SK-N-SH treated with all-trans-retinoic acid at 6 μM for 48 hours (cell line): ENCODE measurements around the gene PLBD2.

Experiments
- ARNTL ChIP-seq: fragments of 450-650 bp; formaldehyde crosslinking; IDR thresholded peaks from 2 replicates; pipeline ENCODE4 v1.5.0; 2020; ENCODE audit warnings: low read depth, mild to moderate bottlenecking, moderate library complexity, borderline replicate concordance
- CSDC2 ChIP-seq: fragments of 250-450 bp; sonication (Bioruptor Pico); IDR thresholded peaks from 2 replicates; pipeline ENCODE4 v1.5.0; 2020; ENCODE audit warnings: mild to moderate bottlenecking, moderate library complexity
- GLIS3 ChIP-seq: fragments of 250-450 bp; sonication (Bioruptor Pico); IDR thresholded peaks from 2 replicates; pipeline ENCODE4 v1.5.0; 2020; ENCODE audit warnings: mild to moderate bottlenecking, moderate library complexity
- RARB ChIP-seq: fragments of 250-450 bp; sonication (Bioruptor Pico); IDR thresholded peaks from 2 replicates; pipeline ENCODE4 v1.8.0; 2021; ENCODE audit warnings: mild to moderate bottlenecking, moderate library complexity
- TCF4 ChIP-seq: fragments of 250-450 bp; sonication (Bioruptor Pico); IDR thresholded peaks from 2 replicates; pipeline ENCODE4 v1.8.0; 2021; ENCODE audit warnings: mild to moderate bottlenecking, moderate library complexity, borderline replicate concordance
- ZC3H10 ChIP-seq: fragments of 250-450 bp; sonication (Bioruptor Pico); IDR thresholded peaks from 2 replicates; pipeline ENCODE4 v1.5.1; 2021; ENCODE audit warnings: mild to moderate bottlenecking, moderate library complexity
- ZFP30 ChIP-seq: fragments of 450-650 bp; formaldehyde crosslinking; IDR thresholded peaks from 2 replicates; pipeline ENCODE4 v1.5.0; 2022; ENCODE audit warnings: mild to moderate bottlenecking, moderate library complexity
- TF ChIP-seq, protein P1 (sequence below): fragments of 250-450 bp; sonication (Bioruptor Pico); IDR thresholded peaks from 2 replicates; pipeline ENCODE4 v1.8.0; 2020; ENCODE audit warnings: mild to moderate bottlenecking, moderate library complexity, borderline replicate concordance
- TF ChIP-seq, protein P2 (sequence below): fragments of 250-450 bp; sonication (Bioruptor Pico); IDR thresholded peaks from 2 replicates; pipeline ENCODE4 v1.5.1; 2021; ENCODE audit warnings: mild to moderate bottlenecking, moderate library complexity
- TF ChIP-seq, protein P3 (sequence below): fragments of 250-450 bp; sonication (Bioruptor Pico); IDR thresholded peaks from 2 replicates; pipeline ENCODE4 v1.5.1; 2020; ENCODE audit warnings: low read depth, mild to moderate bottlenecking, moderate library complexity

DNA sequence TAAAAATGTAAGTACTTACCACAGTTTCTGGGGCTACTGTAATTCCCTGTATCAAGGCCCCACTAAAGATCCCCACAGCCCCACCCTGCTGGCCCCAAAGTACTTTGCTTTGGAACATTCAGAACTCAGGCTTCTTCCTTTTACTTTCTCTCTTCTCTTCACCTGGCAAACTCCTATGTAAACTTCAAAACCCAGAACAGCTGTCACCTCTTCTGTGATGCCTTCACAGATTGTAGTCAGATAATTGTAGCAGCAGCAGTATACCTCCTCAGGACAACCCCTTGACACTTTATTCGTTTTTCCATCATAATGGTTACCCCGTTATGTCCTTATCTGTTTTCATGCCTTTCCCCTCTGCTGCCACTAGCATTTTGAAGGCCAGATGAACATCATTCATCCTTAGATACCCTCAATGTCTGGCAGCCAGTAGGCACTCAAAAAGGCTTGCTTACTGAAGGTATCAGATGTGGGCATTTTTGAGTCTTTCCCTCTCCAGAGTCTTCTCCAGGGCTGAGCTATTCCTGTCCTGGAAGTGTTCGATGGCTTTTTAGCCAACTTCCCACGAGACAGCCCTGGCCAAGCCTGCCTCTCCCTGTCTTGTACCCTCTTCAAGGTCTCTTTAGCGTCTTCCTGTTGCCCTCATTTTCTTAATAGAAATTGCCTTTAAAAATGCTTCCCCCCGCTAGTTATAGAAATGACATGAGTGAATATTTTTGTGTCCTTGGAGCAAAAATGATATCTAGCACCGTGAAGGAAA lies 7.4 kb downstream of the PLBD2 start:
- TF ChIP-seq GLIS3 (CRISPR knock-in tag) (no peak), TCF4 (CRISPR knock-in tag) (no peak), RARB (no peak), CSDC2 (CRISPR knock-in tag) (no peak), ZFP30 (no peak), ZC3H10 (CRISPR knock-in tag) (no peak), ARNTL (no peak)
- TF ChIP-seq, protein P1, sequence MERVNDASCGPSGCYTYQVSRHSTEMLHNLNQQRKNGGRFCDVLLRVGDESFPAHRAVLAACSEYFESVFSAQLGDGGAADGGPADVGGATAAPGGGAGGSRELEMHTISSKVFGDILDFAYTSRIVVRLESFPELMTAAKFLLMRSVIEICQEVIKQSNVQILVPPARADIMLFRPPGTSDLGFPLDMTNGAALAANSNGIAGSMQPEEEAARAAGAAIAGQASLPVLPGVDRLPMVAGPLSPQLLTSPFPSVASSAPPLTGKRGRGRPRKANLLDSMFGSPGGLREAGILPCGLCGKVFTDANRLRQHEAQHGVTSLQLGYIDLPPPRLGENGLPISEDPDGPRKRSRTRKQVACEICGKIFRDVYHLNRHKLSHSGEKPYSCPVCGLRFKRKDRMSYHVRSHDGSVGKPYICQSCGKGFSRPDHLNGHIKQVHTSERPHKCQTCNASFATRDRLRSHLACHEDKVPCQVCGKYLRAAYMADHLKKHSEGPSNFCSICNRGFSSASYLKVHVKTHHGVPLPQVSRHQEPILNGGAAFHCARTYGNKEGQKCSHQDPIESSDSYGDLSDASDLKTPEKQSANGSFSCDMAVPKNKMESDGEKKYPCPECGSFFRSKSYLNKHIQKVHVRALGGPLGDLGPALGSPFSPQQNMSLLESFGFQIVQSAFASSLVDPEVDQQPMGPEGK (CRISPR knock-in tag), result no peak
- TF ChIP-seq, protein P2, sequence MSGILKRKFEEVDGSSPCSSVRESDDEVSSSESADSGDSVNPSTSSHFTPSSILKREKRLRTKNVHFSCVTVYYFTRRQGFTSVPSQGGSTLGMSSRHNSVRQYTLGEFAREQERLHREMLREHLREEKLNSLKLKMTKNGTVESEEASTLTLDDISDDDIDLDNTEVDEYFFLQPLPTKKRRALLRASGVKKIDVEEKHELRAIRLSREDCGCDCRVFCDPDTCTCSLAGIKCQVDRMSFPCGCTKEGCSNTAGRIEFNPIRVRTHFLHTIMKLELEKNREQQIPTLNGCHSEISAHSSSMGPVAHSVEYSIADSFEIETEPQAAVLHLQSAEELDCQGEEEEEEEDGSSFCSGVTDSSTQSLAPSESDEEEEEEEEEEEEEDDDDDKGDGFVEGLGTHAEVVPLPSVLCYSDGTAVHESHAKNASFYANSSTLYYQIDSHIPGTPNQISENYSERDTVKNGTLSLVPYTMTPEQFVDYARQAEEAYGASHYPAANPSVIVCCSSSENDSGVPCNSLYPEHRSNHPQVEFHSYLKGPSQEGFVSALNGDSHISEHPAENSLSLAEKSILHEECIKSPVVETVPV (CRISPR knock-in tag), result no peak
- TF ChIP-seq, protein P3, sequence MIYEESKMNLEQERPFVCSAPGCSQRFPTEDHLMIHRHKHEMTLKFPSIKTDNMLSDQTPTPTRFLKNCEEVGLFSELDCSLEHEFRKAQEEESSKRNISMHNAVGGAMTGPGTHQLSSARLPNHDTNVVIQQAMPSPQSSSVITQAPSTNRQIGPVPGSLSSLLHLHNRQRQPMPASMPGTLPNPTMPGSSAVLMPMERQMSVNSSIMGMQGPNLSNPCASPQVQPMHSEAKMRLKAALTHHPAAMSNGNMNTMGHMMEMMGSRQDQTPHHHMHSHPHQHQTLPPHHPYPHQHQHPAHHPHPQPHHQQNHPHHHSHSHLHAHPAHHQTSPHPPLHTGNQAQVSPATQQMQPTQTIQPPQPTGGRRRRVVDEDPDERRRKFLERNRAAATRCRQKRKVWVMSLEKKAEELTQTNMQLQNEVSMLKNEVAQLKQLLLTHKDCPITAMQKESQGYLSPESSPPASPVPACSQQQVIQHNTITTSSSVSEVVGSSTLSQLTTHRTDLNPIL (CRISPR knock-in tag), result no peak
